ENCODE measurements around the gene KCNJ10.

Gene KCNJ10

DNA sequence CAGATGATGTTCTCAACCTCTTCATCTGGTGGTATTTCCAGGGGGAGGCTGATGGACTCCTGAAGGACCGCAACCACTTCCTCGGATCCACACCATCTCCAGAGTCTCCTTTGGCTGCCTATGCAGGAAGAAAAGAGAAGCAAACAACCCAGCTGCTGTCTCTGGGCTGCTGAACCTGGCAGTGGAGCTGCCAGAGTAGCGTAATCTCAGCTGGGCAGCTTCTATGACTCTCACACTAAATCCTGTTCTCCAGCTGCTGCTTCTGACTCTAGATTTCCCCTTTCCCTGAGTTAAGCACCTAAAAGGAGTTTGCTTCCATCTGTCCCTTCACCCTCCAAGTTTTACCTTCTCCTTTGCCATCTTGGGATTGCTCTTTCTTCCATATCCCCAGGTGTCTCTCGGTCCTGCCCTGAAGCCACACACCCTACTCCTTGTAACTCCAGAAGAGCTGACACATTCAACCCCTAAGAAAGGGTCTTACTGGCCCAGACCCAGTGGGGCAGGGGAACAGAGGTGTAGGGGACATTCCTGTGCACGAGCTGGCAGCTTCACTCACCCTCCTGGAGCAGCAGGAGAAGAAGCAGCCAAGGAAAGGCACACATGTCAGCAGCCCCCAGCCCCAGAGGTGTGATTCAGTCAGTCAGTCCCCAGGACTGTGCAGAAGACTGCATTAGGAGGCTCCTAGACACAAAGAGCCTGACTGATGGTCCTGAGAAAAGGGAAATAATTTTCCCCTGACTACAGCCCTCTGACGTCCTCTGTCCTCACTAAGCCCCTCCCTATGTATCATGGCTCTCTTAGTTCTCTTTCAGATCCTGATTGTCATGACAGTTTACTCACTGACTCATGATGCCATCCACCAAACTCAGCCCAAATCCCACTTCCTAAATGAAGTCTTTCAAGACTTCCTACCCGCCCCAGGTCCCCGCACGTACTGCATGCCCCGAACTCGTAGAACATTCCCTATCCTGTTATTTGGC lies 116.1 kb downstream of the KCNJ10 start, which contains the start of gene SLAMF9:
TSS of gene SLAMF9 (minus strand) at position 702 of the 980 bp plus-strand sequence. CDS start at position 602, 100 bp downstream.
- Mint-ChIP-seq H3K4me3 (no peak within 1 kb of the TSS), H3K27me3 (peaks cover 16% of the 10 kb centered on the region), H3K9me3 (no peaks in the 10 kb centered on the region), H3K4me1 (ENCODE audit: low read depth) (no peaks in the 10 kb centered on the region), H3K27ac (no peak within 1 kb of the TSS), H3K36me3 (ENCODE audit: low read depth) (no peaks in the 10 kb centered on the region)

DNA sequence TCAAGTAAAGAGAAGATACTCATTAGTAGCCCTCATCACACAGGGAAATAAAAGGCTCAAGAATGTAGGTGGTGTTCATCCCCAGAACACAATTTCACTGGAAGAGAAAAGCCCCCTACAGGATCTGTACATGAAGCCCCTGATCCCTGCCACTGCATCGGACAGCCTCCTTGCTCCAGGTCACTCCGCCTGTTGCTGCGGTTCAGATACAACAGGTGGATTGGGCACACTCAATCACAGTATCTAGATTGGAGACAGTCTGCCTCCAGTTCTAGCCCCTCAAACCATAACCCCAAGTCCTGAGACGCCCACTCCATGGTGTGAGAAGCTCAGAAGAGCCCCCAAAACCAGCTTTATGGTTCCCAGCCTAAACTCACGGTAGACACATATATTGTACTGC lies 117.0 kb downstream of the KCNJ10 start:
- H3K36me3 Mint-ChIP-seq (ENCODE audit: low read depth) = no peaks in the 10 kb centered on the region
- no peak overlapping the region for H3K4me3 Mint-ChIP-seq
- H3K9me3 Mint-ChIP-seq = no peaks in the 10 kb centered on the region
- no peaks in the 10 kb centered on the region for H3K4me1 Mint-ChIP-seq (ENCODE audit: low read depth)
- no peak overlapping the region for H3K27ac Mint-ChIP-seq
- H3K27me3 Mint-ChIP-seq = peaks cover 13% of the 10 kb centered on the region

DNA sequence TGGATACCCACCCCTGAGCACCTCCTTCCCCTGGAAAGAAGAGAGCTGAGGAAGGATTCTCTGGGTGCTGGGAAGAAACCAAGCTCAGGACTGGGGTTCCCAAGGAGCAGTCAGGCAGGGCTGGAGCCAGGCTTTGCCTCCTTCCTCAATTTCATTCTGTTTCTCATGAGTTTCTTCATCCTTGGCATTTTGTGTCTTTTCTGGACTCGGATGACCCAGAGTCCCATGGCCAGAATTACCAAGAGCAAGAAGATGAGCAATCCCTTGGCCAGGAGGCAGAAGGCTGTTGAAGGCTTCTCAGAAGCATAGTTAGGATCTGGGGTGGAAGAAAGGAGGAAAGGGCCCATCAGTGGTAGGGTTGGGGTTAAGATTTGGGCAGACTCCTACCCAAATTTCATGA lies 118.4 kb downstream of the KCNJ10 start:
- H3K9me3 Mint-ChIP-seq = no peaks in the 10 kb centered on the region
- H3K4me3 Mint-ChIP-seq = no peak overlapping the region
- no peaks in the 10 kb centered on the region for H3K36me3 Mint-ChIP-seq (ENCODE audit: low read depth)
- no peaks in the 10 kb centered on the region for H3K4me1 Mint-ChIP-seq (ENCODE audit: low read depth)
- H3K27ac Mint-ChIP-seq = no peak overlapping the region
- H3K27me3 Mint-ChIP-seq = peaks cover 13% of the 10 kb centered on the region

DNA sequence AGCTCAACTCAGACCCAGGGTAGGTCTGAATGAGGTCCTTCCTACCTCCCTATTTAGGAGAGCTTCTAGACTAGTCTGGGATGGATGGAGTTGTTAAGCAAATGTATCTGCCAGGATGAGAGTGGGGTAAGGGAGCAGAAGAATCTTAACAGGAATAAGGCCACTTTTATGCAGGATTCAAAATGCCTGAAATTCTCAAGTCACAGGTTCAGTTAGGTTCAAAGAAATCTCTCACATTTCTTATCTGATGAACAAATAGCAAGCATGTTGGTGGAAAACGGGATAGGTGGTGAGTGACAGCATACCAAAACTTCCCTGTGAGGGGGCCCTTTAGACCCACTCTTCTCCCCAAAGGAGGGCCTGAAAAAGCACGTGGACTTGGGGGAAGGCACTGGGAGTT lies 118.9 kb downstream of the KCNJ10 start:
- no peaks in the 10 kb centered on the region for H3K9me3 Mint-ChIP-seq
- H3K36me3 Mint-ChIP-seq (ENCODE audit: low read depth) = no peaks in the 10 kb centered on the region
- H3K4me3 Mint-ChIP-seq = no peak overlapping the region
- H3K27me3 Mint-ChIP-seq = peaks cover 15% of the 10 kb centered on the region
- H3K27ac Mint-ChIP-seq = no peak overlapping the region
- H3K4me1 Mint-ChIP-seq (ENCODE audit: low read depth) = no peaks in the 10 kb centered on the region

DNA sequence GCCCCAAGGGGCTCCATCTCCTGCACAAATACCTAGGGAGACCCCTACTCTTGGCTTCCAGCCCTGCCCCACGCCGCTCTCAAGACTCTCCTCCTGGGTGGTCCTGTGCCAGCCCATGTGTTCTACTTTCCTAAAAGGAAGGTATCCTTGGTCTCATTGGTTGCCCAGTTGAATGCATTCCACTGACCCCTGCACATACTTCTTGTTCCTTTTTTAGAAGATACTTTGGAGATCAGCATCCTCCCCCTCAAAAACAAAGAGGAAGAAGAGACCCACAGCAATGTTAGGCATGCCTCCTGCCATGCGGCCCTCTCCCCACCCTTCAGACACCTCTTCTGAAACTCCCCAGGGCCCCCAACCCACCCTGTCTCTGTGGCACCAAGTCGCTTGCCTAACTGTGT lies 120.0 kb downstream of the KCNJ10 start:
- peaks cover 22% of the 10 kb centered on the region for H3K27me3 Mint-ChIP-seq
- peaks cover 5% of the 10 kb centered on the region for H3K4me1 Mint-ChIP-seq (ENCODE audit: low read depth)
- no peak overlapping the region for H3K27ac Mint-ChIP-seq
- H3K36me3 Mint-ChIP-seq (ENCODE audit: low read depth) = no peaks in the 10 kb centered on the region
- H3K4me3 Mint-ChIP-seq = no peak overlapping the region
- no peaks in the 10 kb centered on the region for H3K9me3 Mint-ChIP-seq

DNA sequence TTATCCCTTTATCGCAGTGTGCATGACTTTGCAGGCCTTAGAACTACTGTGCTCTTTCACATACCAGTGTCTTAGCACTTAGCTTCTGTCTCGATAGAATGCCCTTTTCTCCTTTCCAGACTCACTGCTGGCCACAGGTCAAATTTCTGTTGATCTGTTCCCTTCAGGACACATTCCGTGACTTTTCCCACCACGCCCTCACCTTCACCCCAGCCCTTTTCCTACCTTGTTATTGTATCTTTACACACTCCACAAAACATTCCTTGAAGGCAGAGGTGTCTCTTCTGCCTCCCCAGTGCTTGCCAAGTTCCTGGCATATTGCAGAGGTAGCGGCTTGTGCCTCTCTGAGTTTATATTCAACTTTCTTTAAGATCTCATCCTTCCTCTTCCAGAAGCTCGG lies 120.8 kb downstream of the KCNJ10 start:
- H3K36me3 Mint-ChIP-seq (ENCODE audit: low read depth) = no peaks in the 10 kb centered on the region
- peaks cover 5% of the 10 kb centered on the region for H3K4me1 Mint-ChIP-seq (ENCODE audit: low read depth)
- no peak overlapping the region for H3K4me3 Mint-ChIP-seq
- H3K9me3 Mint-ChIP-seq = no peaks in the 10 kb centered on the region
- H3K27ac Mint-ChIP-seq = no peak overlapping the region
- peaks cover 26% of the 10 kb centered on the region for H3K27me3 Mint-ChIP-seq

Measured in stimulated activated naive CD8-positive, alpha-beta T cell treated with anti-CD3 and anti-CD28 coated beads, Interleukin-15, Interleukin-2, amounts not matched to agents 100 ng/mL and 50 ng/mL, for 24 hours (primary cell).